HG02759 (cell line): ENCODE results near the gene TAF11L14.

Source experiments
- ATAC-seq: cut with Tn5 transposase; IDR thresholded peaks from one replicate; pipeline ENCODE4 v1.9.1; 2021; ENCODE audit warnings: mild to moderate bottlenecking, moderate library complexity; ENCODE audit not compliant: unreplicated experiment

Gene TAF11L14

DNA sequence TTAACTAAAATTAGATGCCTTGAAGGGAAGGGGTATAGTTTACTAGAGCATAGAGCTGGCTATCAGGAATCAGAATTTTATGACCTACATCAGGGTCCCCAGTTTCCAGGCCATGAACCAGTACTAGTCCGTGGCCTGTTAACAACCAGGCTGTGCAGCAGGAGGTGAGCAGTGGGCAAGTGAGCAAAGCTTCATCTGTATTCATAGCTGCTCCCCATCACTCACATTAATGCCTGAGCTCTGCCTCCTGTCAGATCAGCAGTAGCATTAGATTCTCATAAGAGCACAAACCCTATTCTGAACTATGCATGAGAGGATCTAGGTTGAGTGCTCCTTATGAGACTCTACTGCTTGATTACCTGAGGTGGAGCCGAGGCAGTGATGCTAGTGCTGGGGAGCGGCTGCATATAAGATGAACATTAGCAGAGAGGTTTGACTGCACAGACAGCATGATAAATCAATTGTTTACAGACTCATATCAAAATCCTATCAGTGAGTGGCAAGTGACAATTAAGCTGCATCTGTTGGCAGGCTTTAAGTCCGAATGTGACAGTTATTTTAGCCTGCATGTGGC lies 44.6 kb downstream of the TAF11L14 start:
- no peak for ATAC-seq

DNA sequence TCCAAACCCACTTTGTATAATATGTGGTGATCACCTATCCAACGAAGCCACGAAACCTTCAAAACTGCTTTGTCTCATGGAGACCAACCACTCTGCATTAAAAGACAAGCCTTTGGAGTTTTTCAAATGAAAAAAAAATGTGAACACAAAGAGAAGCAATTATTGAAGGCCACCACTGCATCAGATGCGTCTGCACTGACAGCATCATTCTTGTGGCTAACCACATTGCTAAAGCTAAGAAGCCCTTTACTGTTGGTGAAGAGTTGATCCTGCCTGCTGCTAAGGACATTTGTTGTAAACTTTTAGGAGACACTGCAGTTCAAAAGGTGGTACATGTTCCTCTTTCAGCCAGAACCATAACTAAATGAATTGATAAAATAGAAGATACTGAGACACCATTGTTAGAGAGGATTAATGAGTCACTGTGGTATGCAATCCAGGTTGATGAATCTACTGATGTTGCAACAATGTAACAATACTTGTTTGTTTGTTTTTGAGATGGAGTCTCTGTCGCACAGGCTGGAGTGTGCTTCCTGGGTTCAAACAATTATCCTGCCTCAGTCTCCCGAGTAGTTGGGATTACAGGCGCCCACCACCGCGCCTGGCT lies 45.4 kb downstream of the TAF11L14 start:
- ATAC-seq: no peak

DNA sequence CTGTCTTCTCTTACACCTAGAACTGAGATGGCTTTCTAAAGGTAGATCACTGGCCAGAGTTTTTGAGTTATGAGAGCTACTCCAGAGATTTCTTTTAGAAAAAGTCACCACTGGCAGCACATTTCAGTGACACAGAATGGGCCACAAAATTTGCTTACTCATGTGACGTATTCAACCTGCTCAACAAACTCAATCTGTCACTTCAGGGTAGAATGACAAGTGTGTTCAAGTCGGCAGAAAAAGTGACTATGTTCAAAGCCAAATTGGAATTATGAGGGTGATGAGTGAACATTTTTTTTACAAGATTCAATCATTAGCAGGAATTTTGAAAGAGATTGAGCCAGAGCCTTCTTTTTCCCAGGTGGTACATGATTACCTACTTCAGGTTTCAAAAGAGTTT lies 46.5 kb downstream of the TAF11L14 start:
- ATAC-seq: no peak
